Endothelial cell of hepatic sinusoid (primary cell): ENCODE measurements around the gene DAPK3.

Experiments used
- in situ Hi-C: cut with HindIII; loops from 2 replicates; pipeline ENCODE4 v1.10.0; 2017; ENCODE audit warnings: low sequenced_read_pairs

Gene DAPK3

DNA sequence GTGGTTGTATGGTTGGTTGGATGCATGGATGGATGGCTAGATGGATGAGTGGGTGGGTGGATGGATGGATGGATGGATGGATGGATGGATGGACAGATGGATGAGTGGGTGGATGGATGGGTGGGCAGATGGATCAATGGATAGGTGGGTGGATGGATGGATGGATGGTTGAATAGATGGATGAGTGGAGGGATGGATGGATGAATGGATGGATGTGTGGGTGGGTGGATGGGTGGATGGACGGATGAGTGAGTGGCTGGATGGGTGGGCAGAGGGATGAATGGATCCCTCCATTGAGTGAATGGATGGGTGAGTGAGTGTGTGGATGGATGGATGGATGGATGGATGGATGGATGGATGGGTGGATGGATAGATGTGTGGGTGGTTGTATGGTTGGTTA is 47.0 kb downstream of the DAPK3 start:
- in situ Hi-C loops: no loop called here

- in situ Hi-C loops: no loop called here
These were observed 47.7 kb downstream of the DAPK3 start for GRCh38 chr19:3923096-3923758.

GRCh38 chr19:3919793-3920192 is 51.1 kb downstream of the DAPK3 start:
- in situ Hi-C loops: no loop called here

DNA sequence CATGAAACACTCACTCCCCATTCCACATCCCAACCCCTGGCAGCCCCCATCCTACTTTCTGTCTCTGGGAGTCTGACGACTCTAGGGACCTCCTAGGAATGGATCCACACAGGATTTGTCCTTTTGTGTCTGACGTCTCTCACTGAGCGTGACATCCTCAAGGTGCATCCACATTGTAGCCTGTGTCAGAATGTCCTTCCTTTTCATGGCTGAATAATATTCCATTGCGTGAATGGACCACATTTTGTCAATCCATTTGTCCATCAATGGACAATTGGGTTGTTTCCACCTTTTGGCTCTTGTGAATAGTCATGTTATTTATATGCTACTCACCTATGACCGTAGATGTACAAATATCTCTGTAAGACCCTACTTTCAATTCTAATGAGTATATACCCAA is 54.9 kb downstream of the DAPK3 start:
- in situ Hi-C loops: no loop called here

GRCh38 chr19:3914199-3914598 is 56.7 kb downstream of the DAPK3 start:
- in situ Hi-C loops: no loop called here

DNA sequence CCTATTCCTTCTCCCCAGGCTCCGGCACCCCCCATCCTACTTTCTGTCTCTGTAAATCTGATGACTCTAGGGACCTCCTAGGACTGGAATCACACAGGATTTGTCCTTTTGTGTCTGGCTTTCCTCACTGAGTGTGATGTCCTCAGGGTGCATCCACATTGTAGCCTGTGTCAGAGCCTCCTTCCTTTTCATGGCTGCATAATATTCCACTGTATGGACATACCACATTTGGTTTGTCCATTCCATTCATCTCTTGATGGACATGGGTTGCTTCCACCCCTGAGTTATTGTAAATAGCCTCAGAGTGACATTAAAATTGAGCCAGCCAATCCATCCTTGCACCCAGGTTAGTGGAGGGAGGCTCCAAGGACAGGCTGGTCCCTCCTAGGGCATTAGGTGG is 60.8 kb downstream of the DAPK3 start:
- in situ Hi-C loops: no loop called here
